Sigmoid colon (tissue), 7 donors: Measurements from ENCODE around the gene ATP11B. TPM values are rescaled to one million over a fixed set of nuclear protein-coding genes. Genes with fewer than 3 reads are reported as not detected.

Experiments
- DNase-seq: peaks from one replicate; pipeline ENCODE4 v3.0.0-alpha.2; 2019
- H3K27ac ChIP-seq, 4 donors: fragments of 200-600 bp; sonication (generic); one replicate each; pipeline ENCODE4 v1.5.1; 2016 to 2019; ENCODE audit warnings: mild to moderate bottlenecking in 1 of 4
- H3K27me3 ChIP-seq, 3 donors: fragments of 200-600 bp; sonication (generic); one replicate each; pipeline ENCODE4 v1.5.1; 2019; ENCODE audit warnings: mild to moderate bottlenecking in 1 of 3
- H3K36me3 ChIP-seq, 4 donors: fragments of 200-600 bp; sonication (generic); one replicate each; pipeline ENCODE4 v1.5.1; 2016 to 2019
- H3K4me1 ChIP-seq, 4 donors: fragments of 200-600 bp; sonication (generic); one replicate each; pipeline ENCODE4 v1.5.1; 2017 to 2019
- H3K4me3 ChIP-seq, 4 donors: fragments of 200-600 bp; sonication (generic); one replicate each; pipeline ENCODE4 v1.5.1; 2017 to 2019; ENCODE audit warnings: mild to moderate bottlenecking in 2 of 4, moderate library complexity in 1 of 4
- H3K9me3 ChIP-seq, 4 donors: fragments of 200-600 bp in 3 of 4; sonication (generic) in 3 of 4; one replicate each; pipeline versions ENCODE4 v1.5.1 to v1.6.1; 2013 to 2019
- CTCF ChIP-seq, 4 experiments: fragments of 450-650 bp in 3 of 4; fragments of 200-600 bp in 1 of 4; IDR thresholded peaks; one replicate each; pipeline ENCODE4 v1.5.1; 2016 to 2019; ENCODE audit warnings: antibody characterized with exemption in 4 of 4, mild to moderate bottlenecking in 3 of 4, moderate library complexity in 2 of 4
- EP300 ChIP-seq, 4 donors: sonication (generic); formaldehyde crosslinking; IDR thresholded peaks; one replicate each; pipeline ENCODE4 v1.6.1; 2017; ENCODE audit warnings: antibody characterized with exemption in 4 of 4
- POLR2A ChIP-seq, 2 donors: fragments of 450-650 bp; IDR thresholded peaks; one replicate each; pipeline ENCODE4 v1.6.1; 2016; ENCODE audit warnings: antibody characterized with exemption in 2 of 2, mild to moderate bottlenecking in 2 of 2, moderate library complexity in 2 of 2
- POLR2AphosphoS5 ChIP-seq, 4 donors: sonication (generic); formaldehyde crosslinking; IDR thresholded peaks; one replicate each; pipeline ENCODE4 v1.6.1; 2017; ENCODE audit warnings: antibody characterized with exemption in 4 of 4
- WGBS, 2 donors: extraction: QIAGEN DNeasy Blood & Tissue Kit; methylation state at CpG; one replicate each; pipeline ENCODE4 v1.1.7; 2013; 5-methylcytosine and 5-hydroxymethylcytosine counted together
- intact Hi-C: fragments of 100-400 bp; cut with DNase I; formaldehyde crosslinking; loops from one replicate; pipeline ENCODE4 v1.15.1; 2023
- polyA plus RNA-seq, 3 donors: library from polyadenylated mRNA; stranded (reverse); fragments of 200-250 nt; gene quantifications; one replicate each; pipeline ENCODE4 v1.2.3, GENCODE V29; 2013
- total RNA-seq, 4 donors: library from RNA; depleted of rRNA; stranded (reverse); fragments of >200 nt; gene quantifications; one replicate each; pipeline ENCODE4 v1.1.0, GENCODE V29; 2016
- donor health status: healthy with polysubstance abuse.
- donor health status: Bipolar disorder and iron deficiency.
- donor health status: healthy.

Gene ATP11B
- total and polyA plus RNA-seq, 7 donors: 6.7 to 69.9 (median 41.8) TPM

GRCh38 chr3:182957226-182957625 lies 163.9 kb downstream of the ATP11B start:
- Histone ChIP-seq H3K4me1 (peaks cover 0 to 16% (median 8%) of the 10 kb centered on the region in 4 donors), H3K27me3 (no peaks in the 10 kb centered on the region), H3K36me3 (peaks cover 0 to 15% (median 2%) of the 10 kb centered on the region in 4 donors), H3K27ac (no peak overlapping the region), H3K4me3 (no peak overlapping the region), H3K9me3 (no peaks in the 10 kb centered on the region)
- 88 to 94% methylated on average over 5 of the region's 5 CpGs for WGBS, 2 donors
- TF ChIP-seq CTCF (IDR thresholded peaks at IDR 0.05) (no peak), POLR2AphosphoS5 (IDR thresholded peaks at IDR 0.05) (no peak), EP300 (IDR thresholded peaks at IDR 0.05) (no peak), POLR2A (IDR thresholded peaks at IDR 0.05) (no peak)
- no peak for DNase-seq
- intact Hi-C loops: no loop called here

- H3K27me3 ChIP-seq: no peaks in the 10 kb centered on the region
- intact Hi-C loops: no loop called here
- WGBS, 2 donors: 96 to 97% methylated on average over 4 of the region's 4 CpGs
Measured at GRCh38 chr3:182957676-182958266, 164.5 kb downstream of the ATP11B start.

GRCh38 chr3:182959474-182960350 lies 166.4 kb downstream of the ATP11B start:
- H3K4me3 ChIP-seq: no peak overlapping the region
- peaks cover 0 to 26% (median 2%) of the 10 kb centered on the region in 4 donors for H3K36me3 ChIP-seq
- H3K4me1 ChIP-seq: peaks cover 0 to 24% (median 14%) of the 10 kb centered on the region in 4 donors
- no peak overlapping the region for H3K27ac ChIP-seq
- DNase-seq: no peak
- no peak for TF ChIP-seq EP300 (IDR thresholded peaks at IDR 0.05)
- no peak for TF ChIP-seq POLR2AphosphoS5 (IDR thresholded peaks at IDR 0.05)
- TF ChIP-seq CTCF (IDR thresholded peaks at IDR 0.05): no peak
- no peak for TF ChIP-seq POLR2A (IDR thresholded peaks at IDR 0.05)
- intact Hi-C loops: no loop called here
- 14 to 48% methylated on average over 4 of the region's 4 CpGs for WGBS, 2 donors
- no peaks in the 10 kb centered on the region for H3K27me3 ChIP-seq
- no peaks in the 10 kb centered on the region for H3K9me3 ChIP-seq

More at GRCh38 chr3:182957676-182958266, 164.5 kb downstream of the ATP11B start:
- TF ChIP-seq POLR2A (IDR thresholded peaks at IDR 0.05): no peak
- TF ChIP-seq CTCF (IDR thresholded peaks at IDR 0.05): no peak
- TF ChIP-seq POLR2AphosphoS5 (IDR thresholded peaks at IDR 0.05): no peak
- TF ChIP-seq EP300 (IDR thresholded peaks at IDR 0.05): no peak
- peaks cover 0 to 17% (median 2%) of the 10 kb centered on the region in 4 donors for H3K36me3 ChIP-seq
- DNase-seq: no peak
- no peak overlapping the region for H3K27ac ChIP-seq
- peaks cover 0 to 22% (median 13%) of the 10 kb centered on the region in 4 donors for H3K4me1 ChIP-seq
- no peaks in the 10 kb centered on the region for H3K9me3 ChIP-seq
- H3K4me3 ChIP-seq: no peak overlapping the region

- TF ChIP-seq POLR2A (IDR thresholded peaks at IDR 0.05) (no peak), CTCF (IDR thresholded peaks at IDR 0.05) (no peak), EP300 (IDR thresholded peaks at IDR 0.05) (no peak), POLR2AphosphoS5 (IDR thresholded peaks at IDR 0.05) (peak in 3 of 4 donors; percentile 17 to 59 (median 36))
- H3K27me3 ChIP-seq: no peaks in the 10 kb centered on the region
- H3K9me3 ChIP-seq: no peaks in the 10 kb centered on the region
- peaks cover 0 to 35% (median 25%) of the 10 kb centered on the region in 4 donors for H3K4me1 ChIP-seq
- peak overlapping the region in 2 of 4 donors; percentile 33 to 58 for H3K27ac ChIP-seq
- DNase-seq: no peak
- intact Hi-C loops: no loop called here
- H3K36me3 ChIP-seq: peaks cover 0 to 19% (median 2%) of the 10 kb centered on the region in 4 donors
- no peak overlapping the region for H3K4me3 ChIP-seq
Measured at GRCh38 chr3:182962166-182962565, 168.9 kb downstream of the ATP11B start.
